COLO668 (cell line): ENCODE data around the gene NCF2.
"Not testable (repeated sequence)": the region's sequence is repeated elsewhere in the genome, so short reads cannot be mapped to it uniquely, and the experiment has no call there.

Source experiments
- DNase-seq: peaks from one replicate; lab custom pipeline; 2025; ENCODE audit not compliant: unreplicated experiment; lab: John Stamatoyannopoulos, UW

Gene NCF2

DNA sequence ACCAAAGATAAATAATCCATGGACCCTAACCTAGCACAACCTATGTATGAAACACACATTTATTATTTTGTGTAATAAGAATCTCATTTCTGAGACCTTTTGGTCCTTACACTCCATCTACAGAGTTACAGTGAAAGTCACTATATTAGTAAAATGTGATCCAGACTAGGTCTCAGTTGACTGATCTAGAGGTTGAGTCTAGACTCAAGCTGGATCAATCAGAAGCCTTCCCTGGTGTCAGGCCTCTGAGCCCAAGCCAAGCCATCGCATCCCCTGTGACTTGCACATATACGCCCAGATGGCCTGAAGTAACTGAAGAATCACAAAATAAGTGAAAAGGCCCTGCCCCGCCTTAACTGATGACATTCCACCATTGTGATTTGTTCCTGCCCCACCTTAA is 22.7 kb upstream of the NCF2 start:
- DNase-seq = not testable (repeated sequence)

DNA sequence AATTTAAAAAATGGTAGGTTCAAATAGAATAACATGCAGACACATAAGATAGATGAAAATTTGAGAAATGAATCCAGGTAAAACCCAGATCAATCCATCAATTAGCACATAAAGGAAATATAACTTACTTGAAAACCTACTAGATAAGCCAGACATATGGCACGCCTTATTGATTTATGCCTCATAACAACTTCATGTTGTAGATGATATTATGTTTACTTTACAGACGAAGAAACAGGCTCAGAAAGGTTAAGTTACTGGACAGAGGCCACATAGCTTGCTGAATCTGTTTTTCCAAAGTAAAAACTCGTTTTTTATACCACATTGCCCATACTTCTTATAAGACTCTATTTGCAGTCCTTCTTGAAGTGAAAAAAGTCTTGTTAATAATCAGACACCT is 22.1 kb upstream of the NCF2 start:
- no peak for DNase-seq

DNA sequence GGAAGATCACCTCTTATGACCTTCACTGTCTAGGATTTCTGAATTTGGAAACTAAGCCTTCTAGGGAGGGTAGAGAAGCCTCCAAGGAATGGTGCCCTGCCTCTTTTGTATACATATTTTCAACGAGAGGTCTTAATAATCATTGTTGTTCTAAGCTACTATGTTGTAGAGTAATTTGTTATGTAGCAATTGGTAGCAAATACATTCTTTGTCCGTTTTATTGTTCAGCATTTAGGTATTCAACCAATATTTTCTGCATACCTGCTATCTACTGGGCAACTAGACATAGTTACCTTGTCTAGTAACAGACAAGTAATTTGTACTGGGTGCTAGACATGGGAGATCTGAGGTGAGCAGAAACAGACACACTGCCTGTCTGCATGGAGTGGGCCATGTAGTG is 20.8 kb upstream of the NCF2 start:
- DNase-seq = no peak

DNA sequence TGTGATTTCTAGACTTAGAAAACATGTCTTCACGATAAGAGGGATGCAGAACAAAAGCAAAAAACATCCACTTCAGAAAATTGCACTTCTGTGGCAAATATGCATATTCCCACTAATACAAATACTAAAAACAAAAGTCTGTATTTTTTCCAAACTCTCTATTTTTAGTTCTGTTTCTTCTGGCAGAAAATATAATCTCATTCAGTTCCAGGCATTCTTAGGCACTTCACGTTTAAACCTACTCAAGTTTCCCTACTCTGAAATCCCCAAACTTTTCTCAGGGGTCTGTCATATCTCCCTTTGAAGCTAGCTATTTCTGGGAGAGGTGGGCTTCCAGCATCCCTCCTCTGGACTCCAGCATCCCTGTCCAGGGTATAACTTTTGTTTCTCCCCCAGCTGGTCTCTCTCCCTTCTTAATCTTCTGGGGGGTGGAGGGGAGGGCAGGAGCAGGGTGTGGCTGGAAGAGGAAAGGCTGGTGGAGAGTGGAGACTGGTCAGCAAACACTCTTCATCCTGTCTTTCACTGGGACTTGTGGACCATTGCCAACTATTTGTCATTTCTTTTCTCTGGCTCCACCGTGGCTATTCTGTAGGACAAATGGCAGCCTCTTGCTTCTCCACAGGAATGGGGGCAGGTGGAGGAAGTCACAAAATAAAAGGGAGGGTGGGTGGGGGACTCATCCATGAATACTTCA is 19.6 kb upstream of the NCF2 start:
- DNase-seq = no peak

DNA sequence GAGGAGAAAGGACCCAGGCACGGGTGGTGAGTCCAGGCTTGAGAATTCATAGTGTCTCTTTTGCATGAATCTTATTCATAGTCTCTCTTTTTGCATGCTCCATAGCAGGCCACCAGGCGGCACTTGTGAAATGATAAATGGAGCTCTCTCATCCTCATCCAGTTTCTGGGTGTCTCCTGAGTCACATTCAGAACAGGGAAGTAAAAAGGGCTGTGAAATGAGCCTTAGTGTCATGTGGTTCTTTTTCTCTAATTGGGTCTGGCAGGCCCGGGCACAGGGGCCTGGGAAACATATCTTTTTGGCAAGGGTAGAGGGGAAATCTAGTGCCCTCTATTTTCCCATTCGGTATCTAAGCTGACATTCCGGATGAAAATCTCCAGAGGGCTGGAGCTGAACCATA is 19.1 kb upstream of the NCF2 start:
- DNase-seq = peak; percentile 18

DNA sequence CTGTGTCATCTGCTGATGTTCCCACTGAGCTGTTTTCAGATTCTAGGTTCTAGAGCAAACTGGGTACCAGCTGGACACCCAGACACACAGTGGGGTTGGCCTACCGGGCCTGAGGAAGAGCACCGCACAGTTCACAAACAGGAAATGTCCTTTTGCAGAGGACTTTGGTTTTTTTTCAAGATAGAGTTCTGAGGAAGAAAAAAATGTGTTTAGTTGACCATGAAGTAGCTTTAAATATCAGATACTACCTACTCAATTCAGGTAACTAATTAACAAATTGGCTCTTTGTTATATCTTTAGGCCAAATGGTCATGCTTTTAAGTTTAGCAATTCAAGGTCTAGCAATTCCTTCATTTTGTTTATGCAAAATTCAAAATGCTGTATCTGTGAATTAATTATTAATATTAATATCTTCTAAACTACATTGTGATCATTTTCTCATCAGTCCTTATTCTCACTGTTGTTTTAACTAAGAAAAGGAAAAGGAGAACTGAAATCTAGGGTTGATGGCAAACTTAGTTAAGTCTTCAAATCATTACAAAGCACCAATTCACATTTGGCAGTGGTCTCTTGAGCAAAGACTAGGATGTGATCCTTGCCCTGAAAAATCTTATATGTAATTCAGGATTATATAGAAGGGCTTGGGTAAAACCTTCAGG is 17.2 kb upstream of the NCF2 start:
- no peak for DNase-seq

DNA sequence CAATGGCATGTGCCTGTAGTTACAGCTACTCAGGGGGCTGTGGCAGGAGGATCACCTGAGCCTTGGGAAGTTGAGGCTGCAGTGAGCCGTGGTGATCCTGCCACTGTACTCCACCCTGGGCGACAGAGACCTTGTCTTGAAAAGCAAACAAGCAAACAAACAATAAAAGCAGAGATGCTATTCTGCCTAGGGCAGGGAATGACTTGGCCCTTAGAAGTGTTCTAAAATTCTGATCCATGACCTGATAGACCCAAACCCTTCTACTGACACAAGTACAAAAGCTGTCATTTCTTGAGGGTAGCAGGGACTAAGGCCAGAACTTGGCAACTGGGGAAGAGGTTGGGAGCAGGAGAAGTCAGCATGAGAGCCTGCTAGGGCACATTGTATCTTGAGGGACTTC is 15.6 kb upstream of the NCF2 start:
- DNase-seq = no peak

DNA sequence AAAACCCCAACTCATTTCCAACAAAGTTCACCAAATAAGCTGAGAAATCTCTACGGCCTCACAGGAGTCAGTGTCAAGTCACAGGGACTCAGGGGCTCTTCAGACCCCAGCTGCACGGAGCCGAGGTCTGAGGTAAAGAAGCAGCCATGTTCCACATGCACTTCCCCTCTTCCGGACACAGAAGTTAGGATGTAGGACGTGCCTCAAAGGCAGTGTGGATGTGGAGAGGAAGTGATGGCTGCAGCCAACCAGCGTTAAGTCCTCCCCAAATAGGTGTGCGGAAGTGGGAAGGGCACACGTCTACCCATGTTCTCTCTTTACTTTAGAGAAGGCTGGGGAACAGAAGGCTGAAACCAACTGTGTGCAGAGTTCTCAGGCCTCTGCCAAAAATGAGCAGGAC is 14.6 kb upstream of the NCF2 start:
- DNase-seq = no peak

DNA sequence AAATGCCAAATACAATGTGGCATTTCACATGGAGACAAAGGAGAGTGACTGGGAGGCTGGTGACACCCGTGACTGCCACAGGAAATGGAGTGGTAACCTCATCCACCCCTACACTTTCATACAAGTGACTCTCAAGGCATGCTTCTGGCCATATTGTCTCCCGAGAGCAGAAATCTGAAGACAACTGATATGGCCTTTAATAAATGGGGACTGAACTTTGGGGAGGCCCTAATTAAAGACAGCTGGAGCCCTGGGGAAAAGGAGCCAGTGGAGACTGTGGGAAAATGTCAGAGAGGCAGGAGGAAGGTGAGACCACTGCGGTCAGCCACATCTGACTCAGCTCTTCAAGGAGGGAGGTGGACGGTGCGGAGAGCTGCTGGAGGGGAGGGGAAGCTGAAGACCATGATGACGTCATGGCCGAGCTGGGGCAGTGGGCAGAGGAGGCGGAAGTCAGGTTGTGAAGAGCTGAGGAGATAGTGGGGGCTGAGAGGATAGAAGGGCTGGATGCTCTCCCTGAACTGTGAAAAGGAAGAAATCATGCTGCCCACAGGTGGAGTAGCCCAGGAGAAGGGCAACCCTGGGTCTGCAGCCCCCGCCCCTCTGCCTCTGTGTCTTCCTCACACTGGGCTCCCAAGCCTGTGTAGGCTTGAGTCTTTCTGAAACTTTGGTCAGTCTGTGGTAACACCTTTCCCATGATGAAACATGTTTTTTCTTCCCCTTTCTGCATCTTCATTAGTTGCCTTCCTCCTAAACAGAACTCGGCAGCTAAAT is 14.0 kb upstream of the NCF2 start:
- DNase-seq = no peak

DNA sequence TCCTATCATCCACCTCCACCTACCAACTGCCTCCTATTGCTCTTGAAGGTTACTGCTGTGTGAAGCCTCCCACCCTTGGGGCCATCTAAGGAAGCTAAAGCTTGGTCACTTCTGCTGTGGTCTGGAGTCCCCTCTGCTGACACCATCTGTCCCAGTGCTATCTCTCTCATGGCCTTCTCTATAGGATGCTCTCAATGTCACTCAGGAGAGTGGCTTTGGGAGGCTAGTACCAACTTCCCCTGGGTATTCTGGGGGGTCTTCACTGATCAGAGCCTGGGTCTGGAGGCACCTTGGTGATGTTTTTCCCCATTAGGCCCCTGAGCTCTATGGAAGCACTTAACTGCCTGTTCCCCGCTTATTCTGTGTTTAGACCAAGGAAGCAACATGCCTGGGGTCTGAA is 12.3 kb upstream of the NCF2 start:
- no peak for DNase-seq

DNA sequence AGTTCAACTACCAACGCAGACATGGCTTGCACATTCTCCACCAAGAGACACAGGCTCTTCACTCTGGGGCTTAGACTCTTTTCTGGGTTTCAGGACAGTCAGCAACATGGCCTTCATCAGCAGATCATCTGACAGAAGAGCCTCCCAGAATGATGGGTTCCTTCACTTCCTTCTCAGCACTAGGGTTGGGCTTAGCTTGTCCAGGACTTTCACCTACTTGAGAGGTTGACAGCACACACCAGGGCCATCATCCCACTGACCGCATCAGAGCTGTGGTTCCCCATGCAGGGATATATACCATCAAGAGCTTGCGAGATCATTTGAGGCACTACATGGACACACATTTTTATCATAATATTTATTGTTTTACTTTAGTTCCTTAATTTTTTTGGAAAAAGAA is 10.4 kb upstream of the NCF2 start:
- no peak for DNase-seq

DNA sequence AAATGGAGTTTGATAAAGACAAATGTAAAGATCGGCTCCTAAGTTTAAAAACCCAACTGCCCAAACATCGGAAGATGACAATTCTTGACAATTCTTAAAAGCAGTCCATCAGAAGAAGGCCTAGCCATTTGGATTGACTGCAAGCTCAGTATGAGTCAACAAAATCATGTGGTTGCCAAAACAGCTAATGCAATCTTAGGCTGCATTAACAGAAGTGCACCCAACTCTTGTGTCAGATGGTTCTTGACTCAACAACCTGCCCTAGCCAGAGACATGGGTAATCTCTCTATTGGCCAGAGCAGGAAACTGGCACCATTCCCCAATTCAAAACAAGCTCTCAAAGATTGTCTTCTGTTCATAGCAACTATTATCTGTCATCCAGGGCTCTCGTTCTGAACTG is 9.9 kb upstream of the NCF2 start:
- DNase-seq = no peak

DNA sequence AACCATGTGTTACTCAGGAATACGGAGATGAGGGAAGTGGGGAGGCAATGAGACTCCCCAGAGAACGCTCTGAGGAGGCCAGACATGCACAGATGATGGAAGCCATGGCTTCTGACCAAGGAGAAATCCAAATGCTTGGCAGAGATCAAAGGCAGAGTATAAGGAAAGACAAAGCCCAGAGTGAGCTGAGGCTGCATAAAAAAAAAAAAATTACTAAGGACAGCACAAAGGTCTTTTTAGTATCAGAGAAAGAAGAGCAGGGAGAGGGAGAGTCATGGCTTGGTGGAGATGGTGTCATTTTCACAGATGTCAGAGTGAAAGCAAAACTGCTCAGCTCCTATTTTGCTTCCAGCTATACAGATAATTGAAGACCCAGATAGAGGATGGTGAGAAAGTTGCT is 8.1 kb upstream of the NCF2 start:
- no peak for DNase-seq

DNA sequence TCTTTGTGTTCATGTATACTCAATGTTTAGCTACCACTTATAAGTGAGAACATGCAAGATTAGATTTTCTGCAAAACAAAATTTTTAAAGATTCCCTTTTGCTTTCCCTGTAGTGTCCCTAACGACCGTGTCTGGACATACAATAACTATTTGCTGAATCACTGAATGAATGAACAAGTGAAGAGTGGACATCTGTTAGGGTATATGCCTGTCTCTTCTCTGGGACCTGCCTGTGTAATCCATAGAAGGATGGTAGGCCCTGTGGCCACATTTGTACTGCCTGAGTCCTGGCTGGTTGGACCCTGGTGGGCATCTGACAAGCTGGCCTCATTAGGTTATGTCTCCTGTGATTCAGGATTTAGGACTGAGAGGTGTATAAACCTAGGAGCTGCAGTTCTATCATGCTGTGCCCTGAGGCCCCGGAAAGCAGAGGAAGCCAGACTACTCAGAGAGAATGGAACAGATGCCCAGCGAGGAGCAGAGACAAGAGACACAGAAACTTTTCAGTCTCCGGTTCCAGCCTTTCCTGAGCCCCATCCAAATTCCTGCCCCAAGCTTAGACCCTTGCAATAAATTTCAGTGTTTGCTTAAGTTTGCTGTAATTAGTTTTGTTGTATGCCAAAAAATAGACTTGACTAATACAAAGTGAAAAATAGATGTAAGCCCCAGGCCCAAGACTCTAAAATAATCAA is 7.5 kb upstream of the NCF2 start:
- no peak for DNase-seq

DNA sequence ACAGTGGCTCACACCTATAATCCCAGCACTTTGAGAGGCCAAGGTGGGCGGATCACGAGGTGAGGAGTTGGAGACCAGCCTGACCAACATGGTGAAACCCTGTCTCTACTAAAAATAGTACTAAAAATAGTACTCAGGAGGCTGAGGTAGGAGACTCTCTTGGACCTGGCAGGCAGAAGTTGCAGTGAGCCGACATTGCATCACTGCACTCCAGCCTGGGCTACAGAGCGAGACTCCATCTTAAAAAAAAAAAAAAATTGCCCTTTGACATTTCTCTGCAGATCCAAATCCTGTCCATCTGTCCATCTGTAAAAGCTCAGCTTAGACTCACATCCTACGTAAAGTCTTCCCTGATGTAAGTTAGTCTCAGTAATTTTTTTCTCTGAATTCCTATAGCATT is 6.2 kb upstream of the NCF2 start:
- DNase-seq = no peak

DNA sequence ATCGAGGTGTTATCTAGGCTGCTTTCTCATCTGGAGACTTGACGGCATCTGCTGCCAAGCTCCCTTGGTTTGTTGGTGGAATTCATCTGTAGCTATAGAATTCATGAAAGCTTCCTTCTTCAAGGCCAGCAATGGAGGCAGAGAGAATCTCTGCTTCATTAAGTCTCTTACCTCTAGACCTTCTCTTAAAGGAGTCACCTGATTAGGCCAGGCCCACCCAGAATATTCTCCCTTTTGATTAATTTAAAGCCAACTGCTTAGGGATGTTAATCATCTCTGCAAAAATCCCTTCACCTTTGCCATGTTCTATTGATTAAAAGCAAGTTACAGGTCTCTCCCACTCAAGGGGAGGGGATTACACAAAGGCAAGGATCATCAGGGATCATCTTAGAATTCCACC is 5.3 kb upstream of the NCF2 start:
- DNase-seq = no peak

DNA sequence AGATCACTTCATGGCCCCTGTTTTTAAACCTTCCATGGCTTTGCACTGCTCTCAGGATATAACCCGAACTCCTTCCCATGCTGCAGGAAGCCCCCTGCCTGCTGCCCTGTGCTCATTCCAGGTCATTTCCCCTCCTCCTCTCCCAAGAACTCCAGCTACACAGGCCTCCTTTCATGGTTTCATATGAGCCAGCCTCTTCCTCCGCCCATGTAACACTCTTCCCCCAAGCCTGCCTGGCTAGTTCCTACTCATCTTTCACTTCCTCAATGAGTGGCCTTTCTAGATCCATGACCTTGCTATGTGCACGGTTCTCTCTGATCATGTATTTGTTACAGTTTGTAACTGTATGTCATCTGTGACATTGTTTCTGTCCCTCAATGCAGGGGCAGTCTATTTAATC is 3.1 kb upstream of the NCF2 start:
- no peak for DNase-seq

DNA sequence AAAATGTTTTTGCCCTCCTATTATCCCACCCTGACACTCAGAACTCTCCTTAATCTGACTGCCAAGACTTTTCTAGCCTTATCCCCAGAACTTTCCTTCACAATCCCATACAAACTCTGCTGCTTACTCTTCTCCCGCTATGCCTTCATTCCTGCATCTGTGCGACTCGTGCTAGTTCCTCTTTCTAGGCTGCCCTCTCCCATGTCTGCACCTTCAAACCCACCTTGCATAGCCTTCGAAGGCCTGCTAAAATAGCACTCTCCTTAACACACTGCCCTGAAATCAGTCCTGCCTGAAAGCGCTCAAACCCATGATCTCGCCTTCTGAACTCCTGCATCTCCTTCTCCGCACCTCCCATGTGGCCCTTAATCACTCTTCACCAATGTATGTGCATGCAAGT is 2.5 kb upstream of the NCF2 start:
- no peak for DNase-seq

DNA sequence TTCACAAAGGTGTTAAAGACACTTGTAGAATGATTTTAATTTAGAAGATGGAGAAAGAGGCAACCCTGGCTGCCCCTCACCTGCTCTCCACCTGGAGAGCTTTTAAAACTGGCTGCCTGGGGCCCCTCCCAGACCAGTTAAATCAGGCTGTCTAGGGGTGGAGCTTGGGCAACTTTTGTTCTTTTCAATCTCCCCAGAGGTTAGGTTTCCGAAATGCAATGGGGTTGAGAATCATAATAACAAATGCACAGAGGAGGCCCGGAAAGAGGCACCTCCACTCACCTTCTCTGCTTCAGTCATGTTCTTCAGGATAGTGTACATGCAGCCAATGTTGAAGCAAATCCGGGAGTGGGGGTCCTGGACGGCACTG is 400 bp downstream of the NCF2 start:
- DNase-seq = no peak

DNA sequence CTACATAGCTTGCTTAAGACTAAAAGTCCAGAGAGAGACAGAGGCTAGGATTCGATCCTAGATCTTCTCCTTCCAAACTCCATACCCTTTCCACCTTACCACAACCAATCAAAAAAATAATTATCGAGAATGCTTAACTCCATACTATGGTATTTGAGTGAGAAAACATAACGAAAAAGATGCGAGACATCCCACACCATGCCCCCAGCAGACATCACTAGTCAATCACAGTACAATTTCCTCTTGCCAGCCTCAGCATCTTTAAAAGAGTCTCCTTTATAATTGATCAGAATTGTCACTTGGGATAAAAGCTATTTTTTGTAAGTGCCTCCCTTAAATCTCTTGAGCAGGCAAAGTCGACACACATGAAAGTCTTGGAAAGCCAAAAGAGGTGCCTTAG is 875 bp downstream of the NCF2 start:
- DNase-seq = no peak

DNA sequence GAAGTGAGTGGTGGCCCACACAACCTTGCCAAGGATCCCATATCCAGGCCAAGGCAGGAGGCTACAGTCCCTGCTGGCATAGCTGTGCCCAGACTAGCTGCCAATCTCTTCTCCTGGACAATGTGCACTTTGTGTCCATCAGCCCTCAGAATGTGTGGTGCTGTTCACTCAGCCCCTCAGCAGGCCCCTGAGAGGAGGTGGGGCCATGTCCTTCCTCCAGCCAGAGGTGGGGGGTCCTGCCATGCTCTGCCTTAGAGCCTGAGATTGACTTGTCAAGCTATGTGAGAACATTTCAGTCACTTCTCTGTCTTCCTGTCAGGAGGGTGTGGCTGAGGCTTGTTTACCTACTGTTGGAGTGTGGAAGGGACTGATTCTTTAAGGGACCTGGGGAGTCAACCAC is 1.4 kb downstream of the NCF2 start:
- DNase-seq = no peak

DNA sequence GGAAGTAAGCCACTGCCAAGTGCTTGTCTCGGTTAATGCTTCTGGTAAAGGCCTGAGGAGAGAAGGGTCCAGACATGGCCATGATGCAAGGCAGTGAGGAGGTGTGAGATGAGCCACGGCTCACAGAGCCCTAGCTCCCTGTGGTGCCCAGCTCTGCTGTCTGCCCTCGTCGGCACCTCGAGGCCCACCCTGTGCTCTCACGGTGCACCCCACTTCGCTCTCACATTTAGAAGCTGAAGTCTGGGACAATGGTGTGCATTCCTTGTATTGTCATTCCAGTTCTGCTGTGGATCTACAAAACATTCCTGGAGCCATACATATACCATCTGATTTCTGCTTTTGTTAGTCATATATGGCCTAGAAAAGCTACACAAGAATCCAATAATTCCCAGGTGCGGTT is 3.3 kb downstream of the NCF2 start:
- DNase-seq = no peak
